PC-3 (cell line): ENCODE results near the gene C16orf92. TPM values are rescaled to one million over a fixed set of nuclear protein-coding genes. Genes with fewer than 3 reads are reported as not detected.
A peak's percentile ranks its signal among the peaks of the same experiment; 100 is the strongest.

ENCODE experiments used
- ATAC-seq: fragments of 200-7000 bp; cut with Tn5 transposase; 2 replicates; pipeline ENCODE4 v1.9.1; 2020; ENCODE audit warnings: mild to moderate bottlenecking, moderate library complexity
- BruUV-seq: library from RNA; stranded (reverse); fragments of 400-500 nt; replicated peaks from 2 replicates; lab custom pipeline; 2021; lab: Mats Ljungman, UMichigan
- CTCF ChIA-PET: fragments of 300-600 bp; sonication (Branson Sonifier 250); formaldehyde crosslinking; loops from one replicate; lab custom pipeline; 2022; ENCODE audit warnings: antibody characterized with exemption; lab: Charles Lee
- POLR2A ChIA-PET: fragments of 300-600 bp; sonication (Branson Sonifier 250); formaldehyde crosslinking; loops from one replicate; lab custom pipeline; 2022; ENCODE audit warnings: antibody characterized with exemption; ENCODE audit not compliant: unreplicated experiment; lab: Charles Lee
- DNase-seq: peaks from one replicate; pipeline ENCODE4 v3.0.0-alpha.2; 2015
- H2AFZ ChIP-seq: fragments of 300-600 bp; sonication (generic); 2 replicates; pipeline ENCODE4 v1.6.0; 2016; ENCODE audit warnings: antibody characterized with exemption, low read length
- H3F3A ChIP-seq: fragments of 300-600 bp; sonication (generic); one replicate; pipeline ENCODE4 v1.6.0; 2017; ENCODE audit warnings: antibody characterized with exemption, low read length, control low read depth, mild to moderate bottlenecking; ENCODE audit not compliant: unreplicated experiment
- H3K27ac ChIP-seq: fragments of 300-600 bp; sonication (generic); 2 replicates; pipeline ENCODE4 v1.5.1; 2016; ENCODE audit warnings: mild to moderate bottlenecking, low read length
- H3K27me3 ChIP-seq: fragments of 300-600 bp; sonication (generic); 2 replicates; pipeline ENCODE4 v1.6.1; 2016; ENCODE audit warnings: low read length, mixed read lengths
- H3K36me3 ChIP-seq: fragments of 300-600 bp; sonication (generic); 2 replicates; pipeline ENCODE4 v1.6.1; 2016; ENCODE audit warnings: low read depth, mixed run types, low read length, mixed read lengths
- H3K4me1 ChIP-seq: fragments of 300-600 bp; sonication (generic); 2 replicates; pipeline ENCODE4 v1.5.1; 2016; ENCODE audit warnings: low read length; ENCODE audit not compliant: insufficient read depth
- H3K4me2 ChIP-seq: fragments of 300-600 bp; sonication (generic); 2 replicates; pipeline ENCODE4 v1.6.0; 2016; ENCODE audit warnings: low read length
- H3K4me3 ChIP-seq: fragments of 300-600 bp; sonication (generic); 2 replicates; pipeline ENCODE4 v1.5.1; 2016; ENCODE audit warnings: mild to moderate bottlenecking, low read length, mixed read lengths
- H3K79me2 ChIP-seq: fragments of 300-600 bp; sonication (generic); 2 replicates; pipeline ENCODE4 v1.6.1; 2017; ENCODE audit warnings: low read length, mixed read lengths
- H3K9ac ChIP-seq: fragments of 300-600 bp; sonication (generic); 2 replicates; pipeline ENCODE4 v1.6.0; 2016; ENCODE audit warnings: mild to moderate bottlenecking, low read length
- H3K9me2 ChIP-seq: fragments of 300-600 bp; sonication (generic); replicated peaks from 2 replicates; pipeline ENCODE4 v1.6.1; 2016; ENCODE audit warnings: mixed run types, low read length, mixed read lengths
- H3K9me3 ChIP-seq: fragments of 300-600 bp; sonication (generic); 2 replicates; pipeline ENCODE4 v1.6.1; 2016; ENCODE audit warnings: low read length, mixed read lengths
- H4K20me1 ChIP-seq: fragments of 300-600 bp; sonication (generic); 2 replicates; pipeline ENCODE4 v1.6.1; 2016; ENCODE audit warnings: low read length, mixed read lengths
- EZH2 ChIP-seq: fragments of 300-600 bp; sonication (generic); IDR thresholded peaks from one replicate; pipeline ENCODE4 v1.6.1; 2017; ENCODE audit warnings: antibody characterized with exemption, mild to moderate bottlenecking, low read length; ENCODE audit not compliant: unreplicated experiment
- EZH2phosphoT487 ChIP-seq: fragments of 300-600 bp; sonication (generic); IDR thresholded peaks from 2 replicates; pipeline ENCODE4 v1.6.1; 2018; ENCODE audit warnings: mild to moderate bottlenecking, antibody characterized with exemption, low read length, borderline replicate concordance
- intact Hi-C: fragments of 100-400 bp; cut with micrococcal nuclease; formaldehyde crosslinking; loops from 2 replicates; pipeline ENCODE4 v1.9.0; 2023
- total RNA-seq: library from RNA; depleted of rRNA; stranded (reverse); fragments of >200 nt; gene quantifications from 2 replicates; pipeline ENCODE4 v1.2.3, GENCODE V29; 2014
- TF ChIP-seq, protein P1 (sequence below): fragments of 300-600 bp; sonication (generic); conservative IDR thresholded peaks from 2 replicates; pipeline ENCODE4 v1.5.1; 2017; ENCODE audit warnings: antibody characterized with exemption, low read depth, mild to moderate bottlenecking, low read length

C16orf92 gene
- total RNA-seq, 1 experiment from 2014 or later = not detected

GRCh38 chr16:30065102-30065942, 42.3 kb downstream of the C16orf92 start, which contains the start of gene ALDOA:
Gene ALDOA, plus strand, starts transcription at chr16:30065760. Its CDS starts 1,138 bp downstream, at chr16:30066898.
- peak within 1 kb of the TSS; percentile 99 for H3K4me2 ChIP-seq
- peak; percentile 82 for ATAC-seq
- peaks cover 40% of the 10 kb centered on the region for H3K36me3 ChIP-seq
- H3F3A ChIP-seq = no peaks in the 10 kb centered on the region
- H3K9me2 ChIP-seq = no peaks in the 10 kb centered on the region
- intact Hi-C loops = no loop called here
- peaks cover 66% of the 10 kb centered on the region for H3K79me2 ChIP-seq
- peaks cover 36% of the 10 kb centered on the region for H3K4me1 ChIP-seq
- peak within 1 kb of the TSS; percentile 90 for H3K9ac ChIP-seq
- no peak for TF ChIP-seq EZH2
- TF ChIP-seq EZH2phosphoT487 = peak; percentile 97
- TF ChIP-seq, protein P1, sequence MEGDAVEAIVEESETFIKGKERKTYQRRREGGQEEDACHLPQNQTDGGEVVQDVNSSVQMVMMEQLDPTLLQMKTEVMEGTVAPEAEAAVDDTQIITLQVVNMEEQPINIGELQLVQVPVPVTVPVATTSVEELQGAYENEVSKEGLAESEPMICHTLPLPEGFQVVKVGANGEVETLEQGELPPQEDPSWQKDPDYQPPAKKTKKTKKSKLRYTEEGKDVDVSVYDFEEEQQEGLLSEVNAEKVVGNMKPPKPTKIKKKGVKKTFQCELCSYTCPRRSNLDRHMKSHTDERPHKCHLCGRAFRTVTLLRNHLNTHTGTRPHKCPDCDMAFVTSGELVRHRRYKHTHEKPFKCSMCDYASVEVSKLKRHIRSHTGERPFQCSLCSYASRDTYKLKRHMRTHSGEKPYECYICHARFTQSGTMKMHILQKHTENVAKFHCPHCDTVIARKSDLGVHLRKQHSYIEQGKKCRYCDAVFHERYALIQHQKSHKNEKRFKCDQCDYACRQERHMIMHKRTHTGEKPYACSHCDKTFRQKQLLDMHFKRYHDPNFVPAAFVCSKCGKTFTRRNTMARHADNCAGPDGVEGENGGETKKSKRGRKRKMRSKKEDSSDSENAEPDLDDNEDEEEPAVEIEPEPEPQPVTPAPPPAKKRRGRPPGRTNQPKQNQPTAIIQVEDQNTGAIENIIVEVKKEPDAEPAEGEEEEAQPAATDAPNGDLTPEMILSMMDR = no peak
- POLR2A ChIA-PET = interaction anchor here (0.6 to 0.8 kb wide), 3 partner anchors 92 to 569 kb away, joined by 3 to 5 read pairs (median 3); no protein-coding TSS in a partner anchor
- peak within 1 kb of the TSS; percentile 97 for H3K27ac ChIP-seq
- peak within 1 kb of the TSS; percentile 82 for H2AFZ ChIP-seq
- H3K4me3 ChIP-seq = peak within 1 kb of the TSS; percentile 99
- H3K9me3 ChIP-seq = no peaks in the 10 kb centered on the region
- no TSS peak for BruUV-seq
- DNase-seq = peak; percentile 95
- CTCF ChIA-PET = interaction anchor here (0.8 kb wide), 1 partner anchor 365 kb away, joined by 3 read pairs; the partner anchor contains the start of gene DCTPP1
- H4K20me1 ChIP-seq = peaks cover 42% of the 10 kb centered on the region
- no peaks in the 10 kb centered on the region for H3K27me3 ChIP-seq

GRCh38 chr16:30065943-30066760, 43.2 kb downstream of the C16orf92 start:
- Histone ChIP-seq H3K27ac (peak overlapping the region; percentile 78), H3K4me3 (peak overlapping the region; percentile 99), H3F3A (no peaks in the 10 kb centered on the region), H3K9me3 (no peaks in the 10 kb centered on the region), H3K9me2 (no peaks in the 10 kb centered on the region), H3K9ac (peak overlapping the region; percentile 90), H3K4me2 (peak overlapping the region; percentile 99), H4K20me1 (peaks cover 45% of the 10 kb centered on the region), H3K27me3 (no peaks in the 10 kb centered on the region), H3K36me3 (peaks cover 48% of the 10 kb centered on the region), H3K4me1 (peaks cover 30% of the 10 kb centered on the region), H3K79me2 (peaks cover 69% of the 10 kb centered on the region), H2AFZ (no peak overlapping the region)
- TF ChIP-seq EZH2 (no peak), EZH2phosphoT487 (no peak)
- TF ChIP-seq, protein P1 = no peak
- CTCF ChIA-PET = no interaction called here
- ATAC-seq (no peak), DNase-seq (no peak)
- intact Hi-C loops = no loop called here
- POLR2A ChIA-PET = interaction anchor here (0.6 to 0.8 kb wide), 2 partner anchors 93 to 568 kb away, joined by 3 to 5 read pairs; no protein-coding TSS in a partner anchor
- TSS peak; percentile 54 for BruUV-seq
